IPS-18c (cell line): Measurements from ENCODE around the gene PLPPR2.
"Not testable (repeated sequence)": the region's sequence is repeated elsewhere in the genome, so short reads cannot be mapped to it uniquely, and the experiment has no call there.

Source experiments
- H3K4me3 ChIP-seq: 2 replicates; pipeline ENCODE4 v1.7.0; 2013; ENCODE audit warnings: low read depth, mild to moderate bottlenecking, low read length, moderate library complexity; ENCODE audit not compliant: insufficient read depth
- H3K9me3 ChIP-seq: one replicate; pipeline ENCODE4 v1.6.1; 2013; ENCODE audit warnings: mild to moderate bottlenecking, low read length, moderate library complexity; ENCODE audit not compliant: control insufficient read depth, insufficient read depth

PLPPR2 gene

GRCh38 chr19:11355160-11356073 lies at the start of gene PLPPR2:
PLPPR2 (plus strand) TSS chr19:11355432; CDS start chr19:11357674, 2,242 bp downstream.
- Histone ChIP-seq H3K4me3 (peak within 1 kb of the TSS; percentile 36), H3K9me3 (no peaks in the 10 kb centered on the region)

- Histone ChIP-seq H3K4me3 (no peak overlapping the region), H3K9me3 (no peaks in the 10 kb centered on the region)
Observed at GRCh38 chr19:11306337-11306736, 48.9 kb upstream of the PLPPR2 start.

- not testable (repeated sequence) for H3K4me3 ChIP-seq, H3K9me3 ChIP-seq
Observed at GRCh38 chr19:11320278-11320995, 34.8 kb upstream of the PLPPR2 start.

- H3K4me3 ChIP-seq = no peak overlapping the region
- H3K9me3 ChIP-seq = no peaks in the 10 kb centered on the region
Observed at GRCh38 chr19:11321191-11322126, 33.8 kb upstream of the PLPPR2 start.

- Histone ChIP-seq H3K9me3 (no peaks in the 10 kb centered on the region), H3K4me3 (no peak overlapping the region)
Observed at GRCh38 chr19:11322269-11323024, 32.8 kb upstream of the PLPPR2 start.

- no peaks in the 10 kb centered on the region for H3K9me3 ChIP-seq
- H3K4me3 ChIP-seq = no peak overlapping the region
Observed at GRCh38 chr19:11323601-11324078, 31.6 kb upstream of the PLPPR2 start.

GRCh38 chr19:11324079-11324661 lies 31.1 kb upstream of the PLPPR2 start:
- Histone ChIP-seq H3K9me3 (no peaks in the 10 kb centered on the region), H3K4me3 (no peak overlapping the region)

- H3K9me3 ChIP-seq = no peaks in the 10 kb centered on the region
- no peak overlapping the region for H3K4me3 ChIP-seq
Observed at GRCh38 chr19:11324748-11325389, 30.4 kb upstream of the PLPPR2 start.

- no peaks in the 10 kb centered on the region for H3K9me3 ChIP-seq
- H3K4me3 ChIP-seq = no peak overlapping the region
Observed at GRCh38 chr19:11325544-11325943, 29.7 kb upstream of the PLPPR2 start.

GRCh38 chr19:11330127-11330526 lies 25.1 kb upstream of the PLPPR2 start:
- Histone ChIP-seq H3K9me3 (no peaks in the 10 kb centered on the region), H3K4me3 (no peak overlapping the region)

GRCh38 chr19:11331502-11331901 lies 23.7 kb upstream of the PLPPR2 start:
- no peaks in the 10 kb centered on the region for H3K9me3 ChIP-seq
- no peak overlapping the region for H3K4me3 ChIP-seq

GRCh38 chr19:11332822-11333221 lies 22.4 kb upstream of the PLPPR2 start:
- Histone ChIP-seq H3K4me3 (no peak overlapping the region), H3K9me3 (no peaks in the 10 kb centered on the region)

- H3K9me3 ChIP-seq, H3K4me3 ChIP-seq: not testable (repeated sequence)
Observed at GRCh38 chr19:11333838-11334237, 21.4 kb upstream of the PLPPR2 start.

GRCh38 chr19:11335449-11336146 lies 19.6 kb upstream of the PLPPR2 start:
- Histone ChIP-seq H3K9me3 (no peaks in the 10 kb centered on the region), H3K4me3 (no peak overlapping the region)

GRCh38 chr19:11337080-11337479 lies 18.2 kb upstream of the PLPPR2 start:
- no peak overlapping the region for H3K4me3 ChIP-seq
- H3K9me3 ChIP-seq = peaks cover 2% of the 10 kb centered on the region
